ENCODE measurements around the gene UQCR10.

The UQCR10 gene

GRCh38 chr22:29767171-29768051 is at the start of gene UQCR10:
TSS of gene UQCR10 (plus strand) at chr22:29767369. CDS start at chr22:29767399, 30 bp downstream.
- peak; percentile 83 to 92 for DNase-seq

GRCh38 chr22:29717789-29718188 is 49.4 kb upstream of the UQCR10 start:
- DNase-seq = no peak

- no peak for DNase-seq
Observed at GRCh38 chr22:29718949-29719898, 47.9 kb upstream of the UQCR10 start.

- DNase-seq = no peak
Observed at GRCh38 chr22:29719899-29720645, 47.1 kb upstream of the UQCR10 start, which contains the start of gene CABP7. TSS of gene CABP7 (plus strand) at chr22:29720003. CDS start at chr22:29720425, 422 bp downstream.

GRCh38 chr22:29720811-29721323 is 46.3 kb upstream of the UQCR10 start:
- no peak for DNase-seq

- DNase-seq = no peak
Observed at GRCh38 chr22:29722151-29722550, 45.0 kb upstream of the UQCR10 start.

- DNase-seq = no peak
Observed at GRCh38 chr22:29722587-29722986, 44.6 kb upstream of the UQCR10 start.

GRCh38 chr22:29723766-29724165 is 43.4 kb upstream of the UQCR10 start:
- DNase-seq = no peak

GRCh38 chr22:29724843-29725242 is 42.3 kb upstream of the UQCR10 start:
- DNase-seq = no peak

- DNase-seq = no peak
Observed at GRCh38 chr22:29726106-29726505, 41.1 kb upstream of the UQCR10 start.

GRCh38 chr22:29726512-29727130 is 40.5 kb upstream of the UQCR10 start:
- DNase-seq = no peak

- peak in 1 of 2 experiments; percentile 5 for DNase-seq
Observed at GRCh38 chr22:29727131-29727523, 40.0 kb upstream of the UQCR10 start.

GRCh38 chr22:29729161-29729560 is 38.0 kb upstream of the UQCR10 start:
- DNase-seq = no peak

- no peak for DNase-seq
Observed at GRCh38 chr22:29731058-29731850, 35.9 kb upstream of the UQCR10 start.

GRCh38 chr22:29732883-29733282 is 34.3 kb upstream of the UQCR10 start:
- DNase-seq = no peak

- no peak for DNase-seq
Observed at GRCh38 chr22:29733362-29734201, 33.6 kb upstream of the UQCR10 start.

GRCh38 chr22:29734406-29734805 is 32.8 kb upstream of the UQCR10 start:
- DNase-seq = no peak

- DNase-seq = no peak
Observed at GRCh38 chr22:29734838-29735237, 32.3 kb upstream of the UQCR10 start.

- no peak for DNase-seq
Observed at GRCh38 chr22:29735416-29735815, 31.8 kb upstream of the UQCR10 start.
